WTC11 (cell line): ENCODE data around the gene CLMP. TPM values are rescaled to one million over a fixed set of nuclear protein-coding genes. Genes with fewer than 3 reads are reported as not detected.

Experiments
- ATAC-seq: fragments of 200-7000 bp; cut with Tn5 transposase; 2 replicates; pipeline ENCODE4 v1.10.0; 2021; ENCODE audit warnings: mild to moderate bottlenecking, moderate library complexity
- CTCF ChIA-PET: fragments of 300-600 bp; sonication (Branson Sonifier 250); formaldehyde crosslinking; loops from one replicate; lab custom pipeline; 2021; ENCODE audit warnings: antibody characterized with exemption; lab: Charles Lee
- POLR2A ChIA-PET: fragments of 350-600 bp; sonication (Branson Sonifier 250); formaldehyde crosslinking; loops from one replicate; lab custom pipeline; 2021; ENCODE audit warnings: antibody characterized with exemption; lab: Charles Lee
- DNase-seq: peaks from one replicate; pipeline ENCODE4 v3.0.0; 2021; ENCODE audit warnings: low spot score
- H3K27ac Mint-ChIP-seq: 2 replicates; pipeline ENCODE4 v1.8.0; 2021; ENCODE audit warnings: mixed read lengths
- H3K27me3 Mint-ChIP-seq: 2 replicates; pipeline ENCODE4 v1.8.0; 2021; ENCODE audit warnings: low read depth, mild to moderate bottlenecking, moderate library complexity, mixed read lengths
- H3K36me3 Mint-ChIP-seq: 2 replicates; pipeline ENCODE4 v1.8.0; 2021; ENCODE audit warnings: mixed read lengths
- H3K4me1 Mint-ChIP-seq: 2 replicates; pipeline ENCODE4 v1.8.0; 2022; ENCODE audit warnings: mixed read lengths
- H3K4me3 Mint-ChIP-seq: 2 replicates; pipeline ENCODE4 v1.8.0; 2021; ENCODE audit warnings: mild to moderate bottlenecking, moderate library complexity, mixed read lengths
- H3K9me3 Mint-ChIP-seq: 2 replicates; pipeline ENCODE4 v1.8.0; 2021; ENCODE audit warnings: mixed read lengths
- FOXK1 ChIP-seq: sonication (generic); formaldehyde crosslinking; IDR thresholded peaks from 2 replicates; pipeline ENCODE4 v1.8.0; 2022; ENCODE audit warnings: mild to moderate bottlenecking, moderate library complexity, missing genetic modification reagents
- FOXP1 ChIP-seq: sonication (generic); formaldehyde crosslinking; IDR thresholded peaks from 2 replicates; pipeline ENCODE4 v1.8.0; 2022; ENCODE audit warnings: missing genetic modification reagents, mild to moderate bottlenecking, moderate library complexity, borderline replicate concordance
- GABPB1 ChIP-seq: sonication (generic); formaldehyde crosslinking; IDR thresholded peaks from 2 replicates; pipeline ENCODE4 v1.8.1; 2023; ENCODE audit warnings: mild to moderate bottlenecking, missing genetic modification reagents
- GTF2I ChIP-seq: fragments of 250-450 bp; sonication (Bioruptor Pico); conservative IDR thresholded peaks from 2 replicates; pipeline ENCODE4 v1.4.0; 2021; ENCODE audit warnings: mild to moderate bottlenecking
- MYBL2 ChIP-seq: sonication (generic); formaldehyde crosslinking; IDR thresholded peaks from 2 replicates; pipeline ENCODE4 v1.8.1; 2023; ENCODE audit warnings: mild to moderate bottlenecking, moderate library complexity, missing genetic modification reagents
- NR1H2 ChIP-seq: sonication (generic); formaldehyde crosslinking; IDR thresholded peaks from 2 replicates; pipeline ENCODE4 v1.9.0; 2021; ENCODE audit warnings: mild to moderate bottlenecking, moderate library complexity, missing genetic modification reagents
- NR3C1 ChIP-seq: sonication (generic); formaldehyde crosslinking; conservative IDR thresholded peaks from 2 replicates; pipeline ENCODE4 v1.8.1; 2023; ENCODE audit warnings: low read depth, mild to moderate bottlenecking, missing genetic modification reagents
- RELA ChIP-seq: sonication (generic); formaldehyde crosslinking; IDR thresholded peaks from 2 replicates; pipeline ENCODE4 v1.8.1; 2022; ENCODE audit warnings: missing genetic modification reagents, mild to moderate bottlenecking, borderline replicate concordance
- RORB ChIP-seq: fragments of 250-450 bp; sonication (Bioruptor Pico); IDR thresholded peaks from 2 replicates; pipeline ENCODE4 v1.9.0; 2021; ENCODE audit warnings: mild to moderate bottlenecking
- ZNF219 ChIP-seq: sonication (generic); formaldehyde crosslinking; IDR thresholded peaks from 2 replicates; pipeline ENCODE4 v1.8.0; 2023; ENCODE audit warnings: missing genetic modification reagents, mild to moderate bottlenecking, borderline replicate concordance
- ZNF423 ChIP-seq: fragments of 250-450 bp; sonication (Bioruptor Pico); IDR thresholded peaks from 2 replicates; pipeline ENCODE4 v2.1.2; 2022; ENCODE audit warnings: mild to moderate bottlenecking, moderate library complexity
- ZNF671 ChIP-seq: fragments of 250-450 bp; sonication (Bioruptor Pico); IDR thresholded peaks from 2 replicates; pipeline ENCODE4 v1.8.0; 2021; ENCODE audit warnings: mild to moderate bottlenecking
- total RNA-seq: library from RNA; stranded (reverse); gene quantifications from 3 replicates; pipeline ENCODE4 v1.2.3, GENCODE V29; 2021
- TF ChIP-seq, protein P1 (sequence below): sonication (generic); formaldehyde crosslinking; IDR thresholded peaks from 2 replicates; pipeline ENCODE4 v1.8.1; 2023; ENCODE audit warnings: mild to moderate bottlenecking, missing genetic modification reagents, borderline replicate concordance
- TF ChIP-seq, protein P2 (sequence below): sonication (generic); formaldehyde crosslinking; conservative IDR thresholded peaks from 2 replicates; pipeline ENCODE4 v1.8.1; 2022; ENCODE audit warnings: mild to moderate bottlenecking, missing genetic modification reagents
- TF ChIP-seq, protein P3 (sequence below): fragments of 250-450 bp; sonication (Bioruptor Pico); conservative IDR thresholded peaks from 2 replicates; pipeline ENCODE4 v1.9.0; 2021; ENCODE audit warnings: mild to moderate bottlenecking
- TF ChIP-seq, protein P4 (sequence below): fragments of 250-450 bp; sonication (Bioruptor Pico); IDR thresholded peaks from 2 replicates; pipeline ENCODE4 v2.1.2; 2022; ENCODE audit warnings: mild to moderate bottlenecking, moderate library complexity
- TF ChIP-seq, protein P5 (sequence below): sonication (generic); formaldehyde crosslinking; IDR thresholded peaks from 2 replicates; pipeline ENCODE4 v1.8.0; 2022; ENCODE audit warnings: mild to moderate bottlenecking, missing genetic modification reagents
- TF ChIP-seq, protein P6 (sequence below): fragments of 200-600 bp; IDR thresholded peaks from 2 replicates; pipeline ENCODE4 v1.8.0; 2022; ENCODE audit warnings: antibody characterized with exemption
- TF ChIP-seq, protein P7 (sequence below): sonication (generic); formaldehyde crosslinking; IDR thresholded peaks from 2 replicates; pipeline ENCODE4 v1.8.0; 2023; ENCODE audit warnings: mild to moderate bottlenecking, missing genetic modification reagents
- TF ChIP-seq, protein P8 (sequence below): sonication (generic); formaldehyde crosslinking; IDR thresholded peaks from 2 replicates; pipeline ENCODE4 v1.8.1; 2023; ENCODE audit warnings: mild to moderate bottlenecking, missing genetic modification reagents

CLMP gene
- total RNA-seq, 1 experiment from 2014 or later = 20.0 TPM

DNA sequence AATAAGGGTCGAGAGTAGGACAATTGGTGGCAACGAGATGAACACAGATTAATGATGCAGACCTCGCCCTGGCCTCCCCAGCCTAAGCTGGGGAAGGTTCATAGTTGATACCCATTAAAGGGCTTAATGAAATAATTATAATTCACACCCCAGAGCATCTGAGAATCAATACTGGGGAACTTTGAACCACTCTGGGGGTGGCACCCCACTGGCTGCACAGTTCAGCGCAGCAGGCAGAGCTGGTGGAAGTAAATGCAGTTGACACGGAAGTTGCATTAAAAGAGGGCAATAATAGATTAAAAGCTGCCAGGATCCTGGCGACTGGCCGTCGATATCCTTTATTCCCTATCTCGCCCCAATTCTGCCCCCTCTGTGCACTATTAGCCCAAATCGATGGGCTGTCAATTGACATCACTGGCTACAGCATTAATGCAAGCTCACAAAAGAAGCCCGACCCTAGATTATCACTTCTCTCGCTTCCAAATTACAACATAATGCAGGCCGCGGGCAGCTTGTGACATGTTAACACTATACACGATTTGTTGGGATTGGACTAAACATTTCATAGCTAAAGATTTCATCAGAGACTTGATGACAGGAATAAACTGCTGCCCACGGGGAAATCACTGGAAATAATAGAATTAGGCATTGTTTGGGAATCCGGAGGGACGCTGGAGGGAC lies 147.6 kb downstream of the CLMP start (continued):
- TF ChIP-seq, protein P1, sequence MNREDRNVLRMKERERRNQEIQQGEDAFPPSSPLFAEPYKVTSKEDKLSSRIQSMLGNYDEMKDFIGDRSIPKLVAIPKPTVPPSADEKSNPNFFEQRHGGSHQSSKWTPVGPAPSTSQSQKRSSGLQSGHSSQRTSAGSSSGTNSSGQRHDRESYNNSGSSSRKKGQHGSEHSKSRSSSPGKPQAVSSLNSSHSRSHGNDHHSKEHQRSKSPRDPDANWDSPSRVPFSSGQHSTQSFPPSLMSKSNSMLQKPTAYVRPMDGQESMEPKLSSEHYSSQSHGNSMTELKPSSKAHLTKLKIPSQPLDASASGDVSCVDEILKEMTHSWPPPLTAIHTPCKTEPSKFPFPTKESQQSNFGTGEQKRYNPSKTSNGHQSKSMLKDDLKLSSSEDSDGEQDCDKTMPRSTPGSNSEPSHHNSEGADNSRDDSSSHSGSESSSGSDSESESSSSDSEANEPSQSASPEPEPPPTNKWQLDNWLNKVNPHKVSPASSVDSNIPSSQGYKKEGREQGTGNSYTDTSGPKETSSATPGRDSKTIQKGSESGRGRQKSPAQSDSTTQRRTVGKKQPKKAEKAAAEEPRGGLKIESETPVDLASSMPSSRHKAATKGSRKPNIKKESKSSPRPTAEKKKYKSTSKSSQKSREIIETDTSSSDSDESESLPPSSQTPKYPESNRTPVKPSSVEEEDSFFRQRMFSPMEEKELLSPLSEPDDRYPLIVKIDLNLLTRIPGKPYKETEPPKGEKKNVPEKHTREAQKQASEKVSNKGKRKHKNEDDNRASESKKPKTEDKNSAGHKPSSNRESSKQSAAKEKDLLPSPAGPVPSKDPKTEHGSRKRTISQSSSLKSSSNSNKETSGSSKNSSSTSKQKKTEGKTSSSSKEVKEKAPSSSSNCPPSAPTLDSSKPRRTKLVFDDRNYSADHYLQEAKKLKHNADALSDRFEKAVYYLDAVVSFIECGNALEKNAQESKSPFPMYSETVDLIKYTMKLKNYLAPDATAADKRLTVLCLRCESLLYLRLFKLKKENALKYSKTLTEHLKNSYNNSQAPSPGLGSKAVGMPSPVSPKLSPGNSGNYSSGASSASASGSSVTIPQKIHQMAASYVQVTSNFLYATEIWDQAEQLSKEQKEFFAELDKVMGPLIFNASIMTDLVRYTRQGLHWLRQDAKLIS (CRISPR knock-in tag) = no peak
- no peak for TF ChIP-seq RELA (CRISPR knock-in tag)
- no peak for TF ChIP-seq ZNF219 (CRISPR knock-in tag)

DNA sequence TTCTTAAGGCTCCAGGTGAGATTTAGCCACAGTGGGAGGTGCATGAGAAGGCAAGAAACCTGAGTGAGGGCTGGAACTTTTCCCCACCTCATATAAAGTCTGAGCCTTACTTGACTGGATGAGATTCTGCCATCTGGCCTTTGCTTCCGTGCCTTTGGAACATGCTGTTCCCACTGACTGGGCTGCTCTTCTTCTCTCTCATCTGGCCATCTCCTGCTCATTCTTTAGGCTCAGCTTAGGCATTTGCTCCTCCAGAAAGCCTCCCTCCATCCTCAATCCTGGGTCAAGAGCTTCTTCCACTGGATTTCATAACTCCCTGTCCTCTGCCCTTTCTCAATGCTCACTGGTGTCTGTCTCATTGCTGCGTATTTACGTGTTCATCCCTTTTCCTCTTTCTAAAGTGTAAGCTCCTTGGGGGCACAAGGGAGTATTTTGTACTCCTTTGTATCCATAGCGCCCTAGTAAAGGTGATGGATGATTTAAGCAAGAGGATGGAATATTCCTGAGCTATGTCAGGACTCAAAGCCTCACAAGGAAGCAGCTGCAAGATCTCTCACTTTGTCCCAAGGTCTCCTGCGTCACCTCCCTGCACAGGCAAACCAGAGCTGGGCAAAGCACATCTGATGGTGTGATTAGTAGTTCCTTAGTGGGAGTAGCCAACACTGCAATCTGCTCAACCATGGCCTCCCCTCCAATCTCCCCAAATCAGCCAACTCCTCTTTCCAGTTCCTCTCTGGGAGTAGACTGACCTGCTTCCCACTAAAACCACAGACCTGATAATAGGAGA lies 148.4 kb downstream of the CLMP start:
- H3K27me3 Mint-ChIP-seq = no peaks in the 10 kb centered on the region
- H3K27ac Mint-ChIP-seq = no peak overlapping the region
- no peaks in the 10 kb centered on the region for H3K4me1 Mint-ChIP-seq
- ChIA-PET POLR2A (interaction anchor here (0.6 kb wide), 1 partner anchor 388 kb away, joined by 3 read pairs; no protein-coding TSS in a partner anchor), CTCF (interaction anchor here (0.6 to 4.3 kb wide), 7 partner anchors 8 to 216 kb away, joined by 3 to 18 read pairs (median 4); no protein-coding TSS in a partner anchor)
- no peaks in the 10 kb centered on the region for H3K9me3 Mint-ChIP-seq
- no peak overlapping the region for H3K4me3 Mint-ChIP-seq
- ATAC-seq (no peak), DNase-seq (no peak)
- H3K36me3 Mint-ChIP-seq = no peaks in the 10 kb centered on the region
- TF ChIP-seq, protein P2, sequence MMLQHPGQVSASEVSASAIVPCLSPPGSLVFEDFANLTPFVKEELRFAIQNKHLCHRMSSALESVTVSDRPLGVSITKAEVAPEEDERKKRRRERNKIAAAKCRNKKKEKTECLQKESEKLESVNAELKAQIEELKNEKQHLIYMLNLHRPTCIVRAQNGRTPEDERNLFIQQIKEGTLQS = no peak
- TF ChIP-seq NR1H2 (CRISPR knock-in tag) = no peak
- no peak for TF ChIP-seq FOXP1 (CRISPR knock-in tag)
- TF ChIP-seq, protein P3, sequence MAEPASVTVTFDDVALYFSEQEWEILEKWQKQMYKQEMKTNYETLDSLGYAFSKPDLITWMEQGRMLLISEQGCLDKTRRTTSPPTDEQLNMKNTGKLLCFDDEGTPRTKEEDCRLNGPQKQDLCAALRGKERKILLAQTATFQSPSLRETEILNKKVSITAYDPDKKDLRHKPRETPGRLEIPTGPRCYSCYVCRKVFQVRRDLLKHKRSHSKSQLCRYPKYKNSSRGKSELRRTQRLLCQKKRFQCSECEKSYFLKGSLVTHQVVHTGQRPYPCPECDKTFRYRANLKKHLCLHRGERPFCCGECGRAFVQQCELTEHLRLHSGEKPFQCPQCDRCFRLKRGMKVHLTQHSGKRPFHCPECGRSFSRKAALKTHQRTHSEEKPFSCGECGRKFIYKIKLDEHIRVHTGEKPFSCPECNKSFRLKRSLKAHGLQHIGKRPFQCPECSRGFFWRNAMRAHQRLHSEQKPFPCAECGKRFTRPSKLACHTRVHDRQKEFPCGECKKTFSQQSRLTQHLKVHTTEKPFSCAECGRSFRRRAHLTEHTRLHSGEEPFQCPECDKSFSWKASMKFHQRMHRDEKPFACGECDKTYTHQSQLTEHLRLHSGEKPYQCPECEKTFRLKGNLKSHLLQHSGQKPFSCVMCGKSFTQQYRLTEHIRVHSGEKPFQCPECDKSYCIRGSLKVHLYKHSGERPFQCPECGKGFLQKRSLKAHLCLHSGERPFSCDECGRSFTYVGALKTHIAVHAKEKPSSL = no peak
- no peak for TF ChIP-seq GABPB1 (CRISPR knock-in tag)
- TF ChIP-seq, protein P4, sequence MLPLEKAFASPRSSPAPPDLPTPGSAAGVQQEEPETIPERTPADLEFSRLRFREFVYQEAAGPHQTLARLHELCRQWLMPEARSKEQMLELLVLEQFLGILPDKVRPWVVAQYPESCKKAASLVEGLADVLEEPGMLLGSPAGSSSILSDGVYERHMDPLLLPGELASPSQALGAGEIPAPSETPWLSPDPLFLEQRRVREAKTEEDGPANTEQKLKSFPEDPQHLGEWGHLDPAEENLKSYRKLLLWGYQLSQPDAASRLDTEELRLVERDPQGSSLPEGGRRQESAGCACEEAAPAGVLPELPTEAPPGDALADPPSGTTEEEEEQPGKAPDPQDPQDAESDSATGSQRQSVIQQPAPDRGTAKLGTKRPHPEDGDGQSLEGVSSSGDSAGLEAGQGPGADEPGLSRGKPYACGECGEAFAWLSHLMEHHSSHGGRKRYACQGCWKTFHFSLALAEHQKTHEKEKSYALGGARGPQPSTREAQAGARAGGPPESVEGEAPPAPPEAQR = no peak
- TF ChIP-seq ZNF671 (CRISPR knock-in tag) = no peak
- TF ChIP-seq, protein P5, sequence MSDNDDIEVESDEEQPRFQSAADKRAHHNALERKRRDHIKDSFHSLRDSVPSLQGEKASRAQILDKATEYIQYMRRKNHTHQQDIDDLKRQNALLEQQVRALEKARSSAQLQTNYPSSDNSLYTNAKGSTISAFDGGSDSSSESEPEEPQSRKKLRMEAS (CRISPR knock-in tag) = no peak
- TF ChIP-seq NR3C1 (CRISPR knock-in tag) = no peak
- no peak for TF ChIP-seq ZNF423 (CRISPR knock-in tag)
- no peak for TF ChIP-seq GTF2I
- TF ChIP-seq, protein P6, sequence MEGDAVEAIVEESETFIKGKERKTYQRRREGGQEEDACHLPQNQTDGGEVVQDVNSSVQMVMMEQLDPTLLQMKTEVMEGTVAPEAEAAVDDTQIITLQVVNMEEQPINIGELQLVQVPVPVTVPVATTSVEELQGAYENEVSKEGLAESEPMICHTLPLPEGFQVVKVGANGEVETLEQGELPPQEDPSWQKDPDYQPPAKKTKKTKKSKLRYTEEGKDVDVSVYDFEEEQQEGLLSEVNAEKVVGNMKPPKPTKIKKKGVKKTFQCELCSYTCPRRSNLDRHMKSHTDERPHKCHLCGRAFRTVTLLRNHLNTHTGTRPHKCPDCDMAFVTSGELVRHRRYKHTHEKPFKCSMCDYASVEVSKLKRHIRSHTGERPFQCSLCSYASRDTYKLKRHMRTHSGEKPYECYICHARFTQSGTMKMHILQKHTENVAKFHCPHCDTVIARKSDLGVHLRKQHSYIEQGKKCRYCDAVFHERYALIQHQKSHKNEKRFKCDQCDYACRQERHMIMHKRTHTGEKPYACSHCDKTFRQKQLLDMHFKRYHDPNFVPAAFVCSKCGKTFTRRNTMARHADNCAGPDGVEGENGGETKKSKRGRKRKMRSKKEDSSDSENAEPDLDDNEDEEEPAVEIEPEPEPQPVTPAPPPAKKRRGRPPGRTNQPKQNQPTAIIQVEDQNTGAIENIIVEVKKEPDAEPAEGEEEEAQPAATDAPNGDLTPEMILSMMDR = no peak
- TF ChIP-seq RORB (CRISPR knock-in tag) = no peak
- TF ChIP-seq, protein P7, sequence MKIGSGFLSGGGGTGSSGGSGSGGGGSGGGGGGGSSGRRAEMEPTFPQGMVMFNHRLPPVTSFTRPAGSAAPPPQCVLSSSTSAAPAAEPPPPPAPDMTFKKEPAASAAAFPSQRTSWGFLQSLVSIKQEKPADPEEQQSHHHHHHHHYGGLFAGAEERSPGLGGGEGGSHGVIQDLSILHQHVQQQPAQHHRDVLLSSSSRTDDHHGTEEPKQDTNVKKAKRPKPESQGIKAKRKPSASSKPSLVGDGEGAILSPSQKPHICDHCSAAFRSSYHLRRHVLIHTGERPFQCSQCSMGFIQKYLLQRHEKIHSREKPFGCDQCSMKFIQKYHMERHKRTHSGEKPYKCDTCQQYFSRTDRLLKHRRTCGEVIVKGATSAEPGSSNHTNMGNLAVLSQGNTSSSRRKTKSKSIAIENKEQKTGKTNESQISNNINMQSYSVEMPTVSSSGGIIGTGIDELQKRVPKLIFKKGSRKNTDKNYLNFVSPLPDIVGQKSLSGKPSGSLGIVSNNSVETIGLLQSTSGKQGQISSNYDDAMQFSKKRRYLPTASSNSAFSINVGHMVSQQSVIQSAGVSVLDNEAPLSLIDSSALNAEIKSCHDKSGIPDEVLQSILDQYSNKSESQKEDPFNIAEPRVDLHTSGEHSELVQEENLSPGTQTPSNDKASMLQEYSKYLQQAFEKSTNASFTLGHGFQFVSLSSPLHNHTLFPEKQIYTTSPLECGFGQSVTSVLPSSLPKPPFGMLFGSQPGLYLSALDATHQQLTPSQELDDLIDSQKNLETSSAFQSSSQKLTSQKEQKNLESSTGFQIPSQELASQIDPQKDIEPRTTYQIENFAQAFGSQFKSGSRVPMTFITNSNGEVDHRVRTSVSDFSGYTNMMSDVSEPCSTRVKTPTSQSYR (CRISPR knock-in tag) = no peak
- no peak for TF ChIP-seq MYBL2 (CRISPR knock-in tag)
- TF ChIP-seq, protein P8, sequence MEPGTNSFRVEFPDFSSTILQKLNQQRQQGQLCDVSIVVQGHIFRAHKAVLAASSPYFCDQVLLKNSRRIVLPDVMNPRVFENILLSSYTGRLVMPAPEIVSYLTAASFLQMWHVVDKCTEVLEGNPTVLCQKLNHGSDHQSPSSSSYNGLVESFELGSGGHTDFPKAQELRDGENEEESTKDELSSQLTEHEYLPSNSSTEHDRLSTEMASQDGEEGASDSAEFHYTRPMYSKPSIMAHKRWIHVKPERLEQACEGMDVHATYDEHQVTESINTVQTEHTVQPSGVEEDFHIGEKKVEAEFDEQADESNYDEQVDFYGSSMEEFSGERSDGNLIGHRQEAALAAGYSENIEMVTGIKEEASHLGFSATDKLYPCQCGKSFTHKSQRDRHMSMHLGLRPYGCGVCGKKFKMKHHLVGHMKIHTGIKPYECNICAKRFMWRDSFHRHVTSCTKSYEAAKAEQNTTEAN (CRISPR knock-in tag) = no peak
- TF ChIP-seq FOXK1 (CRISPR knock-in tag) = no peak
